KOPT-K1 (cell line): ENCODE measurements around the gene SLC26A11.
"Not testable (repeated sequence)": the region's sequence is repeated elsewhere in the genome, so short reads cannot be mapped to it uniquely, and the experiment has no call there.

Source experiments
- H3K27ac ChIP-seq: fragments of 200-600 bp; sonication (generic); 2 replicates; pipeline ENCODE4 v1.5.1; 2016; ENCODE audit warnings: antibody characterized with exemption, mild to moderate bottlenecking, low read depth, low read length; ENCODE audit not compliant: poor library complexity, severe bottlenecking
- H3K36me3 ChIP-seq: fragments of 200-600 bp; sonication (generic); 2 replicates; pipeline ENCODE4 v1.5.1; 2017; ENCODE audit warnings: antibody characterized with exemption, mild to moderate bottlenecking, low read length, moderate library complexity; ENCODE audit not compliant: insufficient read depth
- H3K9me3 ChIP-seq: fragments of 200-600 bp; sonication (generic); 2 replicates; pipeline ENCODE4 v1.5.1; 2017; ENCODE audit warnings: antibody characterized with exemption, low read length, mild to moderate bottlenecking; ENCODE audit not compliant: insufficient read depth, poor library complexity, severe bottlenecking

The SLC26A11 gene

GRCh38 chr17:80189611-80190010 is 30.6 kb upstream of the SLC26A11 start:
- H3K9me3 ChIP-seq, result no peaks in the 10 kb centered on the region
- no peaks in the 10 kb centered on the region for H3K36me3 ChIP-seq
- no peak overlapping the region for H3K27ac ChIP-seq

DNA sequence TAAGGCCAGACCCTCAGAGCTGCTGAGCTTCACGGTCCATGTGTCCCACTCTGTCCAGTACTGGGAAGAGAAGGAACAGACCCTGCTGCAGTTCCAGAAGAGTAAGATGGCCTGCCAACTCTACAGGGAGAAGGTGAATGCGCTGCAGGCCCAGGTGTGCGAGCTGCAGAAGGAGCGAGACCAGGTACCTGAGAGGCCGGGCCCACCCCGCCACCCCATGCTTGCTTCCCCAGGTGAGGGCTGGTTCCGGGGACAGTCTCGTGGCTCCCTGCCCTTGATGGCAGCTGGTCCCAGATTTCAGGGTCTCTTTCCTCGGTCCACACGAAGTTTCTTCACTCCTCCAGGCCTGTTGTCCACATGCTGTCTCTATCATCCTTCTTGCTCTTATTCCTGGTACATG is 29.5 kb upstream of the SLC26A11 start:
- H3K36me3 ChIP-seq, result no peaks in the 10 kb centered on the region
- no peaks in the 10 kb centered on the region for H3K9me3 ChIP-seq
- H3K27ac ChIP-seq, result no peak overlapping the region

DNA sequence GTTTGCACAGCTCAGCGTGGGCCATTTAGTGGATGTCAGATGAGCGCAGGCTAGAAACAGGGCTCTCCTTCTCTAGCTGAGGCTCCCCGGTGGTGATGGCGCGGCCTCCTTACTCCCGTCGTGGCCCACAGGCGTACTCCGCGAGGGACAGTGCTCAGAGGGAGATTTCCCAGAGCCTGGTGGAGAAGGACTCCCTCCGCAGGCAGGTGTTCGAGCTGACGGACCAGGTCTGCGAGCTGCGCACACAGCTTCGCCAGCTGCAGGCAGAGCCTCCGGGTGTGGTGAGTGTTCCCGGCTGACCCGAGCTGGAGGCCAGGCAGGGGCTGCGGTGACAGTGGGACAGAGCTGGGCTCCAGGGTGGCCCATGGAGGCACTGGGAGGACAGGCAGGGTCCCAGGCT is 29.0 kb upstream of the SLC26A11 start:
- H3K36me3 ChIP-seq, result no peaks in the 10 kb centered on the region
- no peak overlapping the region for H3K27ac ChIP-seq
- H3K9me3 ChIP-seq, result no peaks in the 10 kb centered on the region

DNA sequence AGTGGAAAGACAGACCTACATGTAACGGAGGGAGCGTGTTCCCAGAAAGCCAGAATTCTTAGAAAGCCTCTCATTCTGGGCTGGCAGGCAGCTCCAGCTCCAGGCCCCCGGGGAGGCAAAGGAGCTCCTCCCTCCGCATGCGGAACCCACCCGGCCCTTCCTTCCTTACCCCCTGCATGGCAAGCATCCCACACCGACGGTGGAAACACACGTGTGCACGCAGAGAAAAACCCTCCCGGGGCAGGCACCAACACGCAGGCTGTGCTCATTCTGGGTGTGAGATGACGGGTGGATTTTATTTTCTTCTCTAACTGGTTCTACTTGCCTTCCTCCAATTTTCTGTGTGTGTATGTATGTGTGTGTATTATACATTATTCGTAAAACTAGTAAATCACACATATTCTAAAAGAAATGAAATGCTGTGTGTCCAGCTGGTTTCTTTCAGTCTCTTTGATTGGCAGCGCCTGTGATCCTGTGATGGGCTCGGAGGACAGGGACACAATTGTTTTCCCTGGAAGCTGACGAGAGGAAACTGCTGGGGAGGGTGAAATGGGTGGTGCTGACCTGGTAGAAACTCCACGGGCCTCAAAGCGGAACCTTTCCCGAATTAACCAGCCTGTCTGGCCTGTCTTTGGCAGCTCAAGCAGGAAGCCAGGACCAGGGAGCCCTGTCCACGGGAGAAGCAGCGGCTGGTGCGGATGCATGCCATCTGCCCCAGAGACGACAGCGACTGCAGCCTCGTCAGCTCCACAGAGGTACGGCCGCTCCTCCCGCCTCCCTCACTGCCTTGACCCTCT is 28.2 kb upstream of the SLC26A11 start:
- no peaks in the 10 kb centered on the region for H3K9me3 ChIP-seq
- H3K36me3 ChIP-seq, result no peaks in the 10 kb centered on the region
- no peak overlapping the region for H3K27ac ChIP-seq

GRCh38 chr17:80195141-80195540 is 25.1 kb upstream of the SLC26A11 start:
- no peak overlapping the region for H3K27ac ChIP-seq
- no peaks in the 10 kb centered on the region for H3K36me3 ChIP-seq
- no peaks in the 10 kb centered on the region for H3K9me3 ChIP-seq

DNA sequence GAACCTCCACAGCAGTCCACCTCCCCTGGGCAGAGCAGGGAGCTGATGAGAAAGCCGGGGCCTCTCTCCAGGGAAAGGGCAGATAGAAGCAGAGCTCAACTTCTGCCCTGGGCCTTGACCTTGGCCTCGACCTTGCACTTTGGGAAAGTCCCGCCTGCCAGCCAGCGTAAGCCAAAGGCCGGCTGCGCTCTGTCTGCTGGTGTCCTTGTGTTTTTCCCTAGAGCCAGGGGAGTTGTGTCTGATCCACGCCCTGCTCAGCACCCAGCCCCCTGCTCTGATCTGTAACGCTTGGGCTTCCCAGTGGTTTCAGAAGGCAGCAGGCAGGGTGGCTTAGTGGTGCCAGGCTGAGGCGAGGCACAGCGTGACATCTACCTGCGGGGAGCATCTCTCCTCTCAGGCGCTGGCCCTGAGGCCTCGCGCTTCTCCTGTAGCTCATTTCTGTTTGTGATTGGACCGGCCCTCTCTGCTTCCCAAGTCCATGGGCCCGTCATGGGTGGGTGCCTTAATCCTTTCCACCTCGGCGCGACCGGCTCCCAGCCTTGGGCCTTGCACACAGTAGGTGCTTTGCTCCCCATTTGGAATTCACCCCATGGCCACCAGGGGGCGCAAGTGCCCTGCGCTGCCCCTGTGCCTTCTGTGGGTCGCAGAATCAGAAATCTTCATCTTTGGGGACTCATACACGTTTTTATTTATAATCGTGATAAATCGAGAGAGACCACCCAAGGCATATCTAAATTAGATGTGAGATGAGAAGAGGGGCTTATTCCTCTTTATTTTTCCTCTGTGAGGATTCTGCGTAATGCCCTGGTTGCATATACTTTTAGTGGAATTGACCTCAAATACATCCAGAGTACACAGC is 24.3 kb upstream of the SLC26A11 start:
- no peaks in the 10 kb centered on the region for H3K36me3 ChIP-seq
- no peak overlapping the region for H3K27ac ChIP-seq

DNA sequence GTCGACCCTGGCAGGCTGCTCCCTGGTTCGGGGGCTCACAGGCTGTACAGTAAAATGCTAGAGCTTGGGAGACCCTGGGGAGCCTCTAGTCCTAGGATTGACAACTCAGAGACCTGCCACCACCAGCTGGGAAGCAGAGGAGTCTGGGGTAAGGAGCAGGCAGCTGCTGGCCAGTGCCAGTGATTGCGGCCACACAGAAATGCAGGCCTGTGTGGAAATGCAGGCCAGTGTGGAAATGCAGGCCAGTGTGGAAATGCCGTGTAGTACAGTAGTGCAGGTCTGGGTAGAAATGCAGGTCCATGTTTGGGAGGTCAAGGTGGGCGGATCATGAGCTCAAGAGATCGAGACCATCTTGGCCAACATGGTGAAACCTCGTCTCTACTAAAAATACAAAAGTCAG is 23.6 kb upstream of the SLC26A11 start:
- Histone ChIP-seq H3K27ac (no peak overlapping the region), H3K36me3 (no peaks in the 10 kb centered on the region), H3K9me3 (no peaks in the 10 kb centered on the region)

More for the DNA sequence above, 24.3 kb upstream of the SLC26A11 start:
- no peaks in the 10 kb centered on the region for H3K9me3 ChIP-seq

GRCh38 chr17:80198144-80198661 is 22.0 kb upstream of the SLC26A11 start:
- no peaks in the 10 kb centered on the region for H3K9me3 ChIP-seq
- no peaks in the 10 kb centered on the region for H3K36me3 ChIP-seq
- no peak overlapping the region for H3K27ac ChIP-seq

DNA sequence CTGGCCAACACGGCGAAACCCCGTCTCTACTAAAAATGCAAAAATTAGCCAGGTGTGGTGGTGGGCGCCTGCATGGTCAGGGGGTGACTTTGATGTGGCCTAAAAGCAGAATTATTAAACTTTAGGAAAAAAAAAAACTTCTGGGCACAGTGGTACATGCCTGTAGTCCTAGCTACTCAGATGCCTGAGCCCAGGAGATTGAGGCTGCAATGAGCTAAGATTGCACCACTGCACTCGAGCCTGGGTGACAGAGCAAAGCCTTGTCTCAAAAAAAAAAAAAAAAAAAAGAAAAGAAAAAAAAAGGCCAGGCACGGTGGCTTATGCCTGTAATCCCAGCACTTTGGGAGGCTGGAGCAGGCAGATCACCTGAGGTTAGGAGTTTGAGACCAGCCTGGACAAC is 20.9 kb upstream of the SLC26A11 start:
- H3K9me3 ChIP-seq, H3K36me3 ChIP-seq, H3K27ac ChIP-seq: not testable (repeated sequence)

DNA sequence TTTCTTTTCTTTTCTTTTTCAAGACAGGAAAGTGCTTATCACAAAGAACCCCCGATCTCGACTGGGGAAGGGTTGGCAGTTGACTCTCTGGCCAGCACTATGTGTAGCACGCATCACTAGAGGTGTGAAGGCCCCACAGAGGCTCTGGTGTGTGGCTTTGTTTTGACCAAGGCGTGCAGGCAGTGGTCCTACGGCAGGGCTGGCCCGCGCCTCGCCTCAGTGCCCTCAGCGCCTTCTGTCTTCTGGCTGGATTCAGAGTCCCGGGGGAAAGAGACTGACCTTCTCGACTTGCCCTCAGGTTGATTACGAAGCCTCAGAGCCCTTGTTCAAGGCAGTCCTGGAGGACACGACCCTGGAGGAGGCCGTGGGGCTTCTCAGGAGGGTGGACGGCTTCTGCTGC is 18.8 kb upstream of the SLC26A11 start:
- H3K27ac ChIP-seq, result no peak overlapping the region
- H3K9me3 ChIP-seq, result no peaks in the 10 kb centered on the region
- H3K36me3 ChIP-seq, result no peaks in the 10 kb centered on the region

GRCh38 chr17:80202197-80202596 is 18.0 kb upstream of the SLC26A11 start:
- no peak overlapping the region for H3K27ac ChIP-seq
- no peaks in the 10 kb centered on the region for H3K36me3 ChIP-seq
- no peaks in the 10 kb centered on the region for H3K9me3 ChIP-seq

DNA sequence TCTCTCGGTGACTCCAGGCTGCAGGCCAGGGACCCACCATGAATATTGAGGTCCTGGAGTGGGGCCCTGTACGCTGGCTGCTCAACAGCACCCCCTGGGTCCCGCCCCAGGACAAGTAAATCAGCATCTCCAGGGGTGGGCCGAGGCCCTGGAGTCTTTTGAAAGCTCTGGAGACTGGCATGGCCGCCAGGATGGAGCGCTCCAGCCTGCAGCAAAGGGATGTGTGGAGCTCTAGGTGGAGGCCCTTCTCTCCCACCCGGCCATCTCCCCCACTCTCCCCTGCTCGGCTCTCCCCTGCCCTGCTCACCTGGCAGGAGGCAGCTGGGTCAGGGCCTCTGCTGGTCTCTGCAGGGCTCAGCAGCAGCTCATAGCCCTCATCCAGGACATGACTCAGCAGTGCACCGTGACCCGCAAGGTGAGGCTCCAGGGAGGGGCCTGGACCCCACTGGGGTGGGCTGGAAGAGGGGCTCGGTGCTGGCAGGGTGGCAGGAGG is 16.7 kb upstream of the SLC26A11 start:
- H3K9me3 ChIP-seq, result no peaks in the 10 kb centered on the region
- no peak overlapping the region for H3K27ac ChIP-seq
- no peaks in the 10 kb centered on the region for H3K36me3 ChIP-seq

GRCh38 chr17:80204626-80205468 is 15.4 kb upstream of the SLC26A11 start:
- H3K27ac ChIP-seq, result no peak overlapping the region
- H3K9me3 ChIP-seq, result no peaks in the 10 kb centered on the region
- H3K36me3 ChIP-seq, result no peaks in the 10 kb centered on the region

GRCh38 chr17:80205811-80206210 is 14.4 kb upstream of the SLC26A11 start:
- Histone ChIP-seq H3K27ac (no peak overlapping the region), H3K9me3 (no peaks in the 10 kb centered on the region), H3K36me3 (no peaks in the 10 kb centered on the region)

DNA sequence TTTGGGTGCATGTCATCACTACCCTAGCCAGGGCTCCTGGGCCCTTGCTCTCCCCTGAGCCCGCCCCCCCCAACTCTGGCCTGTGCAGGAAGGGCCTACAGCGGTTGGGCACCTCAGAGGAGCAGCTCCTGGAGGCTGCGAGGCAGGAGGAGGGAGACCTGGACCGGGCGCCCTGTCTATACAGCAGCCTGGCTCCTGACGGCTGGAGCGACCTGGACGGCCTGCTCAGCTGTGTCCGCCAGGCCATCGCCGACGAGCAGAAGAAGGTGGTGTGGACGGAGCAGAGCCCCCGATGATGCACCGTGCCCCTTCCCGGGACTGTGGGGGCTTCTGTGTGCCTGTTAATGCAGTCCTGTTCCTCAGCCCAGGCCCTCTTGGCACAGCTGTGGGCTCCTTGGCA is 12.2 kb upstream of the SLC26A11 start:
- Histone ChIP-seq H3K36me3 (no peaks in the 10 kb centered on the region), H3K9me3 (no peaks in the 10 kb centered on the region), H3K27ac (no peak overlapping the region)
